ENCODE results near the gene B4GALNT3.
"Not testable (repeated sequence)": the region's sequence is repeated elsewhere in the genome, so short reads cannot be mapped to it uniquely, and the experiment has no call there.

DNA sequence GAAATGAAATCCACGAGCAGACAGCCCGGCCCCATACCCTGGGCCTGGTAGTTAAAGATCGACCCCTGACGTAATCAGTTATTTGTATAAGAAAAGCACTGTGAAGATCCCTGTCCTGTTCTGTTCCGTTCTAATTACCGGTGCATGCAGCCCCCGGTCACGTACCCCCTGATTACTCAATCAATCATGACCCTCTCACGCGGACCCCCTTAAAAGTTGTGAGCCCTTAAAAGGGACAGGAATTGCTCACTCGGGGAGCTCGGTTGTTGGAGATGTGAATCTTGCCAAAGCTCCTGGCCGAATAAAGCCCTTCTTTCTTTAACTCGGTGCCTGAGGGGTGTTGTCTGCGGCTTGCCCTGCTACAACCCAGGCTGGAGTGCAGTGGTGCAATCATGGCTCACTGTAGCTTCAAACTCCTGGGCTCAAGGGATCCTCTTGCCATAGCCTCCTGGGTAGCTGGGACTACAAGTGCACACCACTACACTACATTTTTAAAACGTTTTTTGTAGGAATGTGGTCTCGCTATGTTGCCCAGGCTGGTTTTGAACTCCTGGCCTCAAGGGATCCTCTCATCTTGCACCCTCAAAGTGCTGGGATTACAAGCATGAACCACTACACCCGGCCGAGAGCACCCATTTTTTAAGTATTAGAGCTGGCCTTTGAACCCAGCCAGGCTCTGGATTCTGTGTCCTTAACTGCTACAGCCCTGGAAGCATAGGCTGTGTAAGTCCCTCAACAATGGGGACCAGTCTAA is 118.4 kb downstream of the B4GALNT3 start:
- TF ChIP-seq TAF1, POLR2AphosphoS5, POLR2A (IDR thresholded peaks at IDR 0.05; ENCODE audit: low read depth, low read length): not testable (repeated sequence)
